T-helper 17 cell (primary cell): ENCODE measurements around the gene ZNF358. TPM values are rescaled to one million over a fixed set of nuclear protein-coding genes. Genes with fewer than 3 reads are reported as not detected.

Source experiments
- ATAC-seq: fragments of 150-1000 bp; cut with Tn5 transposase; 2 replicates; pipeline ENCODE4 v1.10.0; 2021; ENCODE audit warnings: mild to moderate bottlenecking, moderate library complexity
- DNase-seq, 3 donors: peaks; one replicate each; pipeline versions ENCODE4 v3.0.0 to v3.0.0-alpha.2; 2020 to 2021
- H3K9me3 ChIP-seq: one replicate; pipeline ENCODE4 v1.7.0; 2013; ENCODE audit warnings: low read length, mild to moderate bottlenecking; ENCODE audit not compliant: control insufficient read depth, poor library complexity, severe bottlenecking
- H3K27ac Mint-ChIP-seq: one replicate; pipeline ENCODE4 v1.8.0; 2022; ENCODE audit warnings: mild to moderate bottlenecking, moderate library complexity, mixed read lengths
- H3K27me3 Mint-ChIP-seq: one replicate; pipeline ENCODE4 v1.8.0; 2022; ENCODE audit warnings: mixed read lengths
- H3K36me3 Mint-ChIP-seq: one replicate; pipeline ENCODE4 v1.8.0; 2022; ENCODE audit warnings: low read depth, mixed read lengths
- H3K4me1 Mint-ChIP-seq: one replicate; pipeline ENCODE4 v1.8.0; 2022; ENCODE audit warnings: mild to moderate bottlenecking, mixed read lengths
- H3K4me3 Mint-ChIP-seq: one replicate; pipeline ENCODE4 v1.8.0; 2022; ENCODE audit warnings: mild to moderate bottlenecking, moderate library complexity, mixed read lengths
- total RNA-seq, 4 donors: library from RNA in 2 of 4; stranded (reverse) in 2 of 4; gene quantifications; one replicate each; pipeline ENCODE4 v1.2.3 and lab custom pipeline; 2022 to 2026

Gene ZNF358
- total RNA-seq, 2 donors from 2014 or later = 4.1 to 5.1 TPM

DNA sequence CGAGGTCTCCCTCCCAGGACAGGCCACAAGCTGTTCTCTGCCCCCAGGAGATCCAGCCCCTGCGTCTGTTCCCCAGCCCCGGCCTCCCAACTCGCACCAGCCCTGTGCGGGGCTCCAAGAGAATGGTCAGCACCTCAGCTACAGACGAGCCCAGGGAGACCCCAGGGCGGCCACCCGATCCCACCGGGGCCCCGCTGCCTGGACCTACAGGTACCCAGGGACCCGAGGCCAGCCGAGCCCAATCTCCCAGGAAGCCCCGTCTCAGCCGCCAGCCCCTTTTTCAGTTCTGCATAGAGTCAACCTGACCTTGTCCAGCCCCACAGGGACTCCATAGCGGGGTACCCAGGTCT, 25.5 kb downstream of the ZNF358 start:
- Mint-ChIP-seq H3K27ac (peak overlapping the region; percentile 6), H3K4me3 (peak overlapping the region; percentile 39), H3K4me1 (peaks cover 10% of the 10 kb centered on the region), H3K36me3 (peaks cover 5% of the 10 kb centered on the region), H3K27me3 (no peaks in the 10 kb centered on the region)
- H3K9me3 ChIP-seq = no peaks in the 10 kb centered on the region
- no peak for DNase-seq
- ATAC-seq = no peak

DNA sequence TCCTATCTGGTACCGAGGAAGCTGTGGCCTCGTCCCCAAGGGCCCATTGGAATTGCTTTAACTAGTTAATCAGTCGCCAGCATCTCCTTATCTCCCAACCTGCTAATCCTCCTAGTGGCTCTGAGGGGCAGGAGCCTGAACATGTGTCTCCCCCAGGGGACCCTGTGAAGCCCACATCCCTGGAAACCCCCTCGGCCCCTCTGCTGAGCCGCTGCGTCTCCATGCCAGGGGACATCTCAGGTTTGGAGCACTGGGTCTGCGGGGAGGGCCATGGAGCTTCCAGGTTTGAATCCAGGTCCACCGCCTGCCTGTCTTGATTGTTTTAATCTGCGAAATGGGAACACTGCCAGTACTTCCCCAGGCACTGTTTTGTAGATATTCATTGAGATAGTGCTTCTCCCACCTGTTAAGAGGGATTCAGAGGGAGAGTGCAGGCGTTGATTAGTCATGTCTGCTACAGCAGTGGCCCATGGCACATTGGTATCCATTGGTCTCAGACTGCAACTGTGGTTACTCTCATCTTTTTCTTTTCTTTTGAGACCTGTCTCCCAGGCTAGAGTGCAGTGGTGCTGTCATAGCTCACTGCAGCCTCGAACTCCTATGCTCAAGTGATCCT, 26.0 kb downstream of the ZNF358 start:
- H3K27ac Mint-ChIP-seq = peak overlapping the region; percentile 6
- no peak overlapping the region for H3K4me3 Mint-ChIP-seq

DNA sequence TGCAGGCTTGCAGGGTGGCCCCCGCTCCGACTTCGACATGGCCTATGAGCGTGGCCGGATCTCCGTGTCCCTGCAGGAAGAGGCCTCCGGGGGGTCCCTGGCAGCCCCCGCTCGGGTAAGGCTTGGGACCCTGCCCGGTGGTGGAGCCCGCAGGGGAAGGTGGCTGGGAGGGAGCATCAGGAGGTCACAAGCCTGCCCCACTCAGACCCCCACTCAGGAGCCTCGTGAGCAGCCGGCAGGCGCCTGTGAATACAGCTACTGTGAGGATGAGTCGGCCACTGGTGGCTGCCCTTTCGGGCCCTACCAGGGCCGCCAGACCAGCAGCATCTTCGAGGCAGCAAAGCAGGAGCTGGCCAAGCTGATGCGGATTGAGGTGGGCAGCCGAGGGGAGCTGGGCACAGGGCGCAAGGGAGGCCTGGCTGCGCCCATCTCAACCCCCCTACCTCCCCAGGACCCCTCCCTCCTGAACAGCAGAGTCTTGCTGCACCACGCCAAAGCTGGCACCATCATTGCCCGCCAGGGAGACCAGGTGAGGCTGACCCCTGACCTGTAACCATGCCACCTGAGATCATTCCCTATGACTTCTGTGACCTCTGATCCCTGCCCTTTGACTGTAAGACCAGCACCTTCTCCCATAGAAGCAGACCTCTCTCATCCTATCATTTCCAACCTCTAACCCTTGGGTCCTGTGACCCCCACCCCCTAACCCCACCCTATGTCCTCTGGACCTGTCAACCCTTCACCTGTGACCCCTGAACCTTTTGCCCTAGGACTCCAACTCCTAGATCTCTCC, 26.8 kb downstream of the ZNF358 start:
- no peak for DNase-seq
- Mint-ChIP-seq H3K27ac (no peak overlapping the region), H3K36me3 (peaks cover 5% of the 10 kb centered on the region)

More for the DNA sequence above, 26.0 kb downstream of the ZNF358 start:
- H3K4me1 Mint-ChIP-seq = peaks cover 8% of the 10 kb centered on the region
- no peaks in the 10 kb centered on the region for H3K9me3 ChIP-seq
- ATAC-seq = no peak
- DNase-seq = no peak
- H3K27me3 Mint-ChIP-seq = no peaks in the 10 kb centered on the region
- peaks cover 5% of the 10 kb centered on the region for H3K36me3 Mint-ChIP-seq

DNA sequence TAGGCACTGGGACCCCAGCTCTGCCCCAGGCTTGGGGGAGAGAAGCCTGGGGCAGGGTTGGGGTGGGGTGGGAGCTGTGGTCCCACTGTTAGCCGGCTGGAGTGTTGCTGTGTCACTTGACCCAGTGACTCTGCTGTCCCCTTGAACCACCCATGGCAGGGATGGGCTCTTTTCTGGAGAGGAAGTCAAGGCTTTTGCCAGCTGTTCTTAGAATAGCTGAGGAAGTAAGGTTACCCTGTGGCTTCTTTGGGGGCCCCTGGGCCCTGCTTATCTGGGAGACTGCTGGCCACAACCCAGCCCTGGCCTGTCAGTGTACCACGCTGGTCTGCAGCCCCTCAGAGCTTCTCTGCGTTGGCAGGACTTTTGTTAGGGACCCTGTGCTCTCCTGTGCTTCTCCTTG, 28.7 kb downstream of the ZNF358 start:
- no peak overlapping the region for H3K27ac Mint-ChIP-seq
- H3K4me1 Mint-ChIP-seq = peaks cover 5% of the 10 kb centered on the region
- ATAC-seq (peak; percentile 27), DNase-seq (no peak)
- H3K36me3 Mint-ChIP-seq = peaks cover 5% of the 10 kb centered on the region
- no peaks in the 10 kb centered on the region for H3K9me3 ChIP-seq
- H3K4me3 Mint-ChIP-seq = no peak overlapping the region
- no peaks in the 10 kb centered on the region for H3K27me3 Mint-ChIP-seq

More for the DNA sequence above, 26.8 kb downstream of the ZNF358 start:
- Mint-ChIP-seq H3K4me3 (no peak overlapping the region), H3K4me1 (peaks cover 5% of the 10 kb centered on the region), H3K27me3 (no peaks in the 10 kb centered on the region)
- ATAC-seq = no peak
- H3K9me3 ChIP-seq = no peaks in the 10 kb centered on the region

DNA sequence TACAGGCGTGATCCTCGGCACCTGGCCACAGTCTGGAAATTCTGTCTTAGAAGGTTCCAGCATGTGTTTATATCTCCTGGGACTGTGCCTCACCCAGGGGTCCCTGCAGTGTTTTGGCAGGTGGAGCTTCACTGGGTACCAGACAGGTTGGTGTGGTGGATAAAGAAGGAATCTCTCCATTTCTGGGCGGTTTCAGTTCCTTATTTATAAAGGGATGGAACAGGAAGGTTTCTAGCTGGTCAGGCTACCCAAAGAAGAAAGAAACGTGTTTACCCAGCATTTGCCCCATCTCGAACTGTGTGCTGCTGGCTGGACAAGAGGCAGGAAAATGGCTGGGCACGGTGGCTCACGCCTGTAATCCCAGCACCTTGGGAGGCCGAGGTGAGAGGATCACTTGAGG, 29.4 kb downstream of the ZNF358 start:
- peak overlapping the region; percentile 41 for H3K4me3 Mint-ChIP-seq

DNA sequence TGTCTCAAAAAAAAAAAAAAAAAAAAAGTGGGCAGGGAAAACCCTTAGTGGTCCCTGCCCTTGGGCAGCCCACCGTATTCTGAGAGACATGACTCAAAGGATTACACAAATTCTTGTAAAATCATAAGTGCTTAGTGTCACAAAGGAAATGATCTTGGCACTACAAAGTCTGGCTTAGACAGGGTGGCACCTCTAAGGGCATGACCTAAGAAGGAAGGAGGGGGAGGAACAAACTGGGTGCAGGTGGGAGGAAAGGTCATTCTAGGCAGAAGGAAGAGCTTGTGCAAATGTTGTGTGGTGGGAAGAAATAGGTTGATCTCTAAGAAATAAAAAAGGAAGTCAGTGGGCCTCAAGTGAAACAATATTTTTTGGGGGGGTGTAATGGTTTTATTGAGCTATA, 30.0 kb downstream of the ZNF358 start:
- H3K36me3 Mint-ChIP-seq = peaks cover 5% of the 10 kb centered on the region
- H3K4me3 Mint-ChIP-seq = no peak overlapping the region
- no peak for DNase-seq
- no peaks in the 10 kb centered on the region for H3K27me3 Mint-ChIP-seq
- H3K9me3 ChIP-seq = no peaks in the 10 kb centered on the region
- H3K4me1 Mint-ChIP-seq = peaks cover 5% of the 10 kb centered on the region
- no peak overlapping the region for H3K27ac Mint-ChIP-seq
- no peak for ATAC-seq

More for the DNA sequence above, 29.4 kb downstream of the ZNF358 start:
- Mint-ChIP-seq H3K4me1 (peaks cover 5% of the 10 kb centered on the region), H3K27me3 (no peaks in the 10 kb centered on the region), H3K36me3 (peaks cover 5% of the 10 kb centered on the region), H3K27ac (no peak overlapping the region)
- DNase-seq (no peak), ATAC-seq (no peak)
- H3K9me3 ChIP-seq = no peaks in the 10 kb centered on the region

DNA sequence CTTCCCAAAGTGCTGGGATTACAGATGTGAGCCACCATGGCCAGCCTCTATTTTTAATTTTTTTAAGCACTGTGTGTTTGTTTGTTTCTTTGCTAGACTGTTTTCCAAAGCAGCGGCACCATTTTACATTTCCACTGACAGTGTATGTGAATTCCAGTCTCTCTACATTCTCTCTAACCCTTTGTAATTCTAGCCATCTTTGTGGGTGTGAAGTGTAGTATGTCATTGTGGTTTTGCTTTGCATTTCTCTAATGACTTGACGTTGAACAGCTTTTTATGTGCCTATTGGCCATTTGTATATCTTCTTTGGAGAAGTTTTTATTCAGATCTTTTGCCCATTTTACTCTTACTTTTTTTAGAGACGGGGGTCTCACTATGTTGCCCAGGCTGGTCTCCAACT, 31.3 kb downstream of the ZNF358 start:
- Mint-ChIP-seq H3K4me3 (no peak overlapping the region), H3K36me3 (peaks cover 5% of the 10 kb centered on the region), H3K27me3 (no peaks in the 10 kb centered on the region), H3K27ac (no peak overlapping the region), H3K4me1 (peaks cover 5% of the 10 kb centered on the region)
- no peak for DNase-seq
- no peaks in the 10 kb centered on the region for H3K9me3 ChIP-seq
- ATAC-seq = no peak

DNA sequence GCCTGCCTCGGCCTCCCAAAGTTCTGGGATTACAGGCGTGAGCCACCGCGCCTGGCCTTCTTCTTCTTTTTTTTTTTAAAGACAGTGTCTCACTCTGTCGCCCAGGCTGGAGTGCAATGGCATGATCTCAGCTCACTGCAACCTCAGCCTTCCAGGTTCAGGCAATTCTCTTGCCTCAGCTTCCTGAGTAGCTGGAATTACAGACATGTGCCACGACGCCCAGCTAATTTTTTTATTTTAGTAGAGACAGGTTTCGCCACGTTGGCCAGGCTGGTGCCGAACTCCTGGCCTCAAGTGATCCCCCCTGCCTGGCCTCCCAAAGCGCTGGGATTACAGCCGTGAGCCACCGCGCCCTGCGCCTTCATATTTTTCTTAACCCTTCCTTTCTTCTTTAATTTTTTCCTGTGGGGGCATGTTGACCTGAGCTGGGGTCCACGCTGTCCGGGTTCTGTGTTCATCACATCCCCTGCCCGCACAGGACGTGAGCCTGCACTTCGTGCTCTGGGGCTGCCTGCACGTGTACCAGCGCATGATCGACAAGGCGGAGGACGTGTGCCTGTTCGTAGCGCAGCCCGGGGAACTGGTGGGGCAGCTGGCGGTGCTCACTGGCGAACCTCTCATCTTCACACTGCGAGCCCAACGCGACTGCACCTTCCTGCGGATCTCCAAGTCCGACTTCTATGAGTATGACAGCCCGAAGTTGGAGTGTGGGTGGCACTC, 33.7 kb downstream of the ZNF358 start:
- Mint-ChIP-seq H3K36me3 (peaks cover 6% of the 10 kb centered on the region), H3K27ac (no peak overlapping the region), H3K4me3 (no peak overlapping the region), H3K27me3 (no peaks in the 10 kb centered on the region), H3K4me1 (peaks cover 3% of the 10 kb centered on the region)
- no peaks in the 10 kb centered on the region for H3K9me3 ChIP-seq
- ATAC-seq = no peak
- DNase-seq = no peak

DNA sequence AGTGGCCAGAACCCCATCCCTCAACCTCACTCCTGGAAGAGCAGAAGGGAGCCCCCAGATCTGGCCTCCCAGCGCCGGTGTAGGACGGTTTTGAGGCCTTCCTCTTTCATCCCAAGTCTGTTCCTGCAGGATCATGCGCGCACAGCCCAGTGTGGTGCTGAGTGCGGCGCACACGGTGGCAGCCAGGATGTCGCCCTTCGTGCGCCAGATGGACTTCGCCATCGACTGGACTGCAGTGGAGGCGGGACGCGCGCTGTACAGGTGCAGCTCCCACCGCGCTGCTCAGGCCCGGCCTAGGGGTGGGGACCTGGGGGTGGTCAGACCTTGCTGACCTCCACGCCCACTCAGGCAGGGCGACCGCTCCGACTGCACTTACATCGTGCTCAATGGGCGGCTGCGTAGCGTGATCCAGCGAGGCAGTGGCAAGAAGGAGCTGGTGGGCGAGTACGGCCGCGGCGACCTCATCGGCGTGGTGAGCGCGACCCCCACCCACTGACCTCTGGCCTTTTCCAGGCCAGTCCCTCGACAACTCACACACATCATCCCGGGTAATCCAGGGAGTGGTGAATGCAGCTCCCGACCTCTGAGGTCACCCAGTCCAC, 34.4 kb downstream of the ZNF358 start:
- H3K36me3 Mint-ChIP-seq = peaks cover 6% of the 10 kb centered on the region
- no peak overlapping the region for H3K4me3 Mint-ChIP-seq
- H3K27ac Mint-ChIP-seq = no peak overlapping the region
- H3K27me3 Mint-ChIP-seq = no peaks in the 10 kb centered on the region
- peaks cover 3% of the 10 kb centered on the region for H3K4me1 Mint-ChIP-seq
- DNase-seq (no peak), ATAC-seq (no peak)
- H3K9me3 ChIP-seq = no peaks in the 10 kb centered on the region

DNA sequence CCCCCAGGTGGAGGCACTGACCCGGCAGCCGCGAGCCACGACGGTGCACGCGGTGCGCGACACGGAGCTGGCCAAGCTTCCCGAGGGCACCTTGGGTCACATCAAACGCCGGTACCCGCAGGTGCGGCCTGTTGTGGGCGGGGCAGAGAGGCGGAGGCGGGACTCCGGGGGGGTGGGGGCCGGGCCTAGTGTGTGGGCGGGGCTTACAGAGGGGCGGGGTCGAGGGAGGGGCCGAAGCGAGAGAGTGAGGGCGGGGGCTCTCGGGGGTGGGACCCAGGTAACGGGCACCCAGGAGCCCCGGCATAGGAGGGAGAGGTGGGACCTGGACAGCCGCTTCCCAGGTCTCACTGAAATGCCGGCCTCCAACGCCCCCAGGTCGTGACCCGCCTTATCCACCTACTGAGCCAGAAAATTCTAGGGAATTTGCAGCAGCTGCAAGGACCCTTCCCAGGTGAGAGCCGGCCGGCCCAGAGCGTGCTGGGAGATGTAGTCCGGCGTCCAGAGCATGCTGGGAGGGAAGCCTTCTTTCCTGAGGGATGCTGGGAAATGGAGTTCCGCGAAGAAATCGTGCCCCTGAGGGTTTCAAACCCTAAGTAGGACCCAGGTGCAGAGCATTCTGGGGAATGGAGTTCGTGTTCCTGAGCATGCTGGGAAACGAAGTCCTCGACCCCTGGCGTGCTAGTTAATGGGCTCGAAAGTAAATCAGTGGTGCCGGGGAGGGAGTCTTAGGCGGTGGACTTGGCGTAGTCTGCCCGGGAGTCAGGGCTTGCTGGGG, 35.3 kb downstream of the ZNF358 start:
- no peak for DNase-seq
- peak; percentile 85 for ATAC-seq
- Mint-ChIP-seq H3K27ac (no peak overlapping the region), H3K4me3 (no peak overlapping the region), H3K36me3 (peaks cover 4% of the 10 kb centered on the region), H3K4me1 (no peaks in the 10 kb centered on the region), H3K27me3 (no peaks in the 10 kb centered on the region)
- no peaks in the 10 kb centered on the region for H3K9me3 ChIP-seq

DNA sequence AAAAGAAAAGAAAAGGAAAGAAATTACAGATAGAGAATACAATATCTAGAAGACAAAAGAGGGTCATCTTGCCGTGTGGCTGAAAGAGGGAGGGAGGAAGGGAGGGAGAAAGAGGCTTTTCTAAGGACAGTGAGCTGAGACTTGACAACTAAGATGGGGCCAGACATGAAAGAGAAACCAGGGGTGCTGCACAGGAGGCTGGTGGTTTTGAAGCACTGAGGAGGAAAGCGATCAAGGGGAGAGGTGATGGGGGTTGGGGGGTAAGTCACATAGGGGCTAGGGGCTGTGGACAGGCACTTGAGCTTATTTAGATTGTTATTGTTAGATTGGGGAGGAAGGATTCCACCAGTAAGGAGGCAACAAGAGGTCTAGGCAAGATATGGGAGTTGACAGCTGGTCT, 36.9 kb downstream of the ZNF358 start:
- no peak overlapping the region for H3K4me3 Mint-ChIP-seq
- DNase-seq = no peak
- H3K27me3 Mint-ChIP-seq = no peaks in the 10 kb centered on the region
- peaks cover 4% of the 10 kb centered on the region for H3K36me3 Mint-ChIP-seq
- no peaks in the 10 kb centered on the region for H3K9me3 ChIP-seq
- H3K27ac Mint-ChIP-seq = no peak overlapping the region
- ATAC-seq = no peak
- H3K4me1 Mint-ChIP-seq = no peaks in the 10 kb centered on the region

DNA sequence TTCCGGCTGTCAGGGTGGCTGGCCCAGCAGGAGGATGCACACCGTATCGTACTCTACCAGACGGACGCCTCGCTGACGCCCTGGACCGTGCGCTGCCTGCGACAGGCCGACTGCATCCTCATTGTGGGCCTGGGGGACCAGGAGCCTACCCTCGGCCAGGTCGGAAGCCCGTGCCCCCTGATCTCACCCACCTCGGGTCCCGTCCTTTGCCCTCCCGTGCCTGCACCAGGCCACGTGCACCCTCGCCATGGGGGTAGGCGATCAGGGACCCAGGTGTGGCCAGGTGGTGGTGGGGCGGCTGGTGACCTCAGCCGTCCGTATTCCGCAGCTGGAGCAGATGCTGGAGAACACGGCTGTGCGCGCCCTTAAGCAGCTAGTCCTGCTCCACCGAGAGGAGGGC, 38.7 kb downstream of the ZNF358 start:
- no peaks in the 10 kb centered on the region for H3K9me3 ChIP-seq
- ATAC-seq (no peak), DNase-seq (no peak)
- Mint-ChIP-seq H3K27me3 (no peaks in the 10 kb centered on the region), H3K27ac (no peak overlapping the region), H3K4me3 (no peak overlapping the region), H3K4me1 (no peaks in the 10 kb centered on the region), H3K36me3 (peaks cover 7% of the 10 kb centered on the region)
